GM18867 (cell line): ENCODE results near the gene RFK.

Experiments
- ATAC-seq: cut with Tn5 transposase; IDR thresholded peaks from one replicate; pipeline ENCODE4 v1.9.1; 2021; ENCODE audit warnings: mild to moderate bottlenecking, moderate library complexity; ENCODE audit not compliant: unreplicated experiment

The RFK gene

DNA sequence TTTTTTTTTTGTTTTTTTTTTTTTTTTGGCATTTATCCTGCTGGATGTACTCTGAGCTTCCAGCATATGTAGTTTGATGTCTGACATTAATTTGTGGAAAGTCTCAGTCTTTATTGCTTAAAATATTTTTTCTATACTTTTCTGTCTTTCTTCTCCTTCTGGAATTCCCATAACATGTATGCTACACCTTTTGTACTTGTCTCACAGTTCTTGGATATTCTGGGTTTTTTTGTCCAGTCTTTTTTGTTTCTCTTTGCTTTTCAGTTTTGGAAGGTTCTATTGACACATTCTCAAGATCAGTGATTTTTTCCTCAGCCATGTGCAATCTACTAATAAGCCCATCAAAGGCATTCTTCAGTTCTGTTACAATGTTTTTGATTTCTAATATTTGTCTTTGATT is 19.4 kb upstream of the RFK start:
- ATAC-seq = no peak

DNA sequence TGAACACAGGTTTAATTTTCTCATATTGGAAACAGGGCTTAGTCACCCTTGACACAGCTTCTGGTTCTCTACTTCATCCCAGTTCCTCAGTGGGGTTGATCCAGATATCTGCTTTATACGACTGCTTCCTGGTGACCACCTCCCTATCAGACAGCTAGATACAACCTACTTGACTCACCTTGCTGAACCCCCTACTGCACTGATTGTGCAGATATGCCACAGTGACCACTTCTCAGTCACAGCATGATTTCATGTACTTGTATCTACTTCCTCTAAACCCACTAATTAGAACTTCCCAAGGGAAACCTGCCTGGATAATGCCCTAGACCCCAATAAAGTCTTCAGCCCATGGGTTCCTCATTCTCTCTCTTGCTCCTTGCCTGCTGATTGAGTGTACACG is 18.4 kb upstream of the RFK start:
- no peak for ATAC-seq

DNA sequence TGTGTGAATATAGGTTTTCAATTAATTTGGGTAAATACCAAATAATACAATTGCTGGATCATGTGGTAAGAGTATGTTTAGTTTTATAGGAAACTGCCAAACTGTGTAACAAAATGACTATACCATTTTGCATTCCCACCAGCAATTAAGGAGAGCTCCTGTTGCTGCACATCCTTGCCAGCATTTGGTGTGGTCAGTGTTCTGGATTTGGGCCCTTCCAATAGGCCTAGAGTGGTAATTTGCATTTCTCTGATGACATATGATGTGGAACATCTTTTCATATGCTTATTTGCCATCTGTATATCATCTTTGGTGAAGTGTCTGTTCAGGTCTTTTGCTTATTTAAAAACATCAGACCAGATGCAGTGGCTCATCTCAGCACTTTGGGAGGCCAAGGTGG is 11.6 kb upstream of the RFK start:
- ATAC-seq = no peak

DNA sequence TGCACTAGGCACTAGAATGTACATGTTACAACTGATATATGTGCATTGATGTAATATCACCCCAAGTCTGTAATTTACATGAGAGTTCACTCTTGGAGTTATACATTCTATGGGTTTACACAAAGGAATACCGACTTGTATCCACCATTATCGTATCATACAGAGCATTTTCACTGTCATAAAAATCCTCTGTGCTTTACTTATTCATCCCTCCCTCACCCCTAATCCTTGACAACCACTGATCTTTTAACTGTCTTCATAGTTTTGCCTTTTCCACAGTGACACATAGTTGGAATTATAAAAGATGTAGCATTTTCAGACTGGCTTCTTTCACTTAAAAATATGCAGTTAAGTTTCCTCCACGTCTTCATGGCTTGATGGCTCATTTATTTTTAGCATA is 11.1 kb upstream of the RFK start:
- no peak for ATAC-seq

DNA sequence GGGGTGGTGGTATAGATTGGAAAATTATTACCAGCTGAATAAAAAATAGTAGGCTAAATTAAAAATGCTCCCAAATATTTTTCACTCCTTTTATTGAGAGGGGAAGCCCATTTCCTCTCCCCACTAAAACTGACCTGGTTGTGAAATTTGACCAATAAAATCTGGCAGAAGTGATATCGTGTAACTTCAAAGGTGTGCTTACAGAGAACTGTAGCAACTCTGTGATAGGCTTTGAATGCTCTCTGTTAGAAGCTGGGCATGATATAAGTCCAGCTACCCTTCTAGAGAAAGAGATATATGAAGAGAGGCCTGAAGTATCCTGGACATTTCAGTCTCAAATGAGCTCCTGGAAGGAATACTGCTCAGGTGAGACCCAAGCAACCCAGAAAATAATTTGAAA is 10.2 kb upstream of the RFK start:
- ATAC-seq = no peak

DNA sequence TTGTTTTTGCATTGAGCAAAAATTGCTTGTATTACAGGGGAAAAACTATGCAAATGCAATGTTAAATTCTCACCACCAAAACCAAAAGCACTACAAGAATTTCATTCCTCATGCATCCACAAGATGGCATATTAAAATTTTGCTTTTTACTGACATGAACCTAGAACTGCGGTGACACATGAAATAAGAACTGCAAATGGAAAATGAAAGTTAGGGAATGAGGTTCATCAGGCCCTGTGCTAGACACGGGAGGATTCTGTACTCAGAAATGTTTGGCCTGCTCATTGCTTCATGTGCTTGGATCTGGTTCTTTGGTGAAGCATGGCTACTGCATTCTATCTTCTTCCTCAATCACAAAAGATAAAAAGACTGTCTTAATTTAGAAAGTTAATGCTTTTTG is 9.1 kb upstream of the RFK start:
- peak; percentile 88 for ATAC-seq

DNA sequence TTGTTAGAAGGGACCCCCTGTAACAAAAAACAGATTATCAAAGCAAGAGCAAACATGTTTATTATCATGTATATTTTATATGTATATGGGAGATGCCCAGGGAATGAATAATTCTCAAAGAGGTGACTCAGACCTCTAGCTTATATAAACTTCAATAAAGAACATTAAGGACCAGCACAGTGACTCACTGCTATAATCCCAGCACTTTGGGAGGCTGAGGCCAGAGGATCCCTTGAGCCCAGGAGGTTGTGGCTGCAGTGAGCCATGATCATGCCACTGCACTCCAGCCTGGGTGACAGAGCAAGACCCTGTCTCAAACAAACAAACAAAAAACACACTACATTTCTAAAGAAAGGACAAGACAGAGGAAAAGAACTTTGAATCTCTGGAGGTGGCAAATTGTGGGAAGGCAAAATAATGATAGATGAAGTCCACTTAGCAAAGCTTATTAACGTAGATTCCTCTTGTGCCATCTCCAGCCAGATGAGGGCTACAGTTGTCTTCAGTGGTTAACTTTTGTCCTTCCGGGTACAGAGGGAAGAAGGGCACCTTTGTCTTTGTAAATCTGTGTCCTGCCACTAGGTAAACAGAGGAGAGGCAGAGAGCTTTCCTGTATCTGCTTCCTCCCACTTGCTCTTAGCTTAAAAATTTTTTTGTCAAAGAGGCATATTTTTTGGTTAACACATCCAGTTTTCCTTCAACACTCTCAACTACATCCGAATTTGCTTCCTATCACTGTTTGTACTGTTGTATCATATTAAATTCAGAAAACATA is 7.5 kb upstream of the RFK start:
- no peak for ATAC-seq

DNA sequence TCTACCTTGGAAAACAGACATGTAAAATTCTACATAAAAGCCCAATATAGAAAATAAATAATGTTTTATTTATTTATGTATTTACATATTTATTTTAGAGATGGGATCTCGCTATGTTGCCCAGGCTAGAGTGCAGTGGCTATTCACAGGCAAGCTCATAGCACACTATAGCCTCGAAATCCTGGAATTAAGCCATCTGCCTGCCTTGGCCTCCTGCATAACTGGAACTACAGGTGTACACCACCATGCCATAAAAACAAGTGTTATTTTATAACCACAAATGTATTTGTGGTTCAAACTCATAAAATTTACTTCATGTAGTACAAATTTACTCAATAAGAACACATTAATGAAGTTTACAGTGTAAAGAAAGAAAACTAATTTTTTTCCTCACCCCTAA is 7.0 kb upstream of the RFK start:
- ATAC-seq = no peak

DNA sequence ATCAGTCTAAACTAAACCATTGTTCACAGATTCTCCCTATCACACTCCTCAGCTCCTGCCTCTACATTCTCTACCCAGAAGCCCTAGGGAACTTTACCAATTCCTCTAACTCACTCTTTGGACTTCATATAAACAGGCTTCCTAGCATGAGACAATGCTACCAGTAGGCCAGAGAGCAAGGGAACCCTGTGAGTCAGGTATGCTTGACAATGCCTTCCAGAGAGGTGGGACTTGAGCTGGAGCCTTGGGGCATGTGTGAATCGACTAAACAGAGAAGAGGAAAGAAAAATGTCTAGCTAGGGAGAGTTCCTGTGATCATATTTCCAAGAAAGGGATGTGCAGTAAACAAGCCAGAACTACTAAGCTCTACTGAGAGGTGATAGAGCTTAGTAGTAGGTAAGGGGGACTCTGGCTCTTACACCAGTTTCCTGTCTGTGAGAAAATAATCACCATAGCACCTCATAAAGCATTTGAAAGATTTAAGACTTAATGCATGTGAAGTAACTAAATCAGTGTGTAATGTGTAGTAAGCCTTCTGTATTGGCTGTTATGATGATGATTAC is 6.4 kb upstream of the RFK start:
- ATAC-seq = no peak

DNA sequence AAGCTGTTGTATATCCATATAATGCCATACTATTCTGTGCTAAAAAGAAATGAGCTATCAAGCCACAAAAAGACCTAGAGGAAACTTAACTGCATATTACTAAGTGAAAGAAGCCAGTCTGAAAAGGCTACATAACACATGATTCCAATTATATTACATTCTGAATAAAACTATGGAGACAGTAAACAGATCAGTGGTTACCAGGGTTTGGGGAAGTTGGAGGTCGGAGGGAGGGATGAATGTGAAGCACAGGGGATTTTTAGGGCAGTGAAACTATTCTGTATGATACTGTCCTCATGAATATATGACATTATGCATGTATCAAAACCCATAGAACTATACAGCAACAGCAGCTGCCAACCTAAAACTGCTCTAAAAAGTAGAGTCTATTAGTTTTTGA is 5.6 kb upstream of the RFK start:
- no peak for ATAC-seq

DNA sequence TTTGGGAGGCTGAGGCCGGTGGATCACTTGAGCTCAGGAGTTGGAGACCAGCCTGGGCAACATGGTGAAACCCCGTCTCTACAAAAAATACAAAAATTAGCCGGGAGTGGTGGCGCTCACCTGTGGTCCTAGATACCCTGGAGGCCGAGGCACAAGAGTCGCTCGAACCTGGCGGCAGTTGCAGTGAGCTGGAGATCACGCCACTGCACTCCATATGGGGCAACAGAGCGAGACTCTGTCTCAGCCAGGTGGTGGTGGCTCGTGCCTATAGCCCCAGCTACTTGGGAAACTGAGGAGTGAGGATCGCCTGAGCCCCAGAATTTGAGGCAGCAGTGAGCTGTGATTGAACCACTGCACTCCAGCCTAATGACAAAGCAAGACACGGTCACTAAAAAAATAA is 2.4 kb upstream of the RFK start:
- ATAC-seq = no peak

DNA sequence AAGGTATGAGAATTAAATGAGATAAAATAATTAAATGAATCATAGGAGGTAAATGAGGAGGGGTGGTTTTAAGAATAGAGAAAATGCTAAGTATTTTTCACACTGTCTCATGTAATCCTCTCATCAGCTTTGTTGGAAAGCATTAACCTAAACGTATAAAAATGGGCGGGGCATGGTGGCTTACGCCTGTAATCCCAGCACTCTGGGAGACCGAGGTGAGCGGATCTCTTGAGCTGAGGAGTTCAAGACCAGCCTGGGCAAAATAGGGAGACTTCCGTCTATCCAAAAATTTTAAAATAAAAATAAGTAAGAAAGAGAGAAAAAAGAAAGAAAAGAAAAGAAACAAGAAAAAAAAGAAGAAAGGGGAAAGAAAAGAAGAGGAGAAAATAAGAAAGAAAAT is 1.9 kb upstream of the RFK start:
- no peak for ATAC-seq

DNA sequence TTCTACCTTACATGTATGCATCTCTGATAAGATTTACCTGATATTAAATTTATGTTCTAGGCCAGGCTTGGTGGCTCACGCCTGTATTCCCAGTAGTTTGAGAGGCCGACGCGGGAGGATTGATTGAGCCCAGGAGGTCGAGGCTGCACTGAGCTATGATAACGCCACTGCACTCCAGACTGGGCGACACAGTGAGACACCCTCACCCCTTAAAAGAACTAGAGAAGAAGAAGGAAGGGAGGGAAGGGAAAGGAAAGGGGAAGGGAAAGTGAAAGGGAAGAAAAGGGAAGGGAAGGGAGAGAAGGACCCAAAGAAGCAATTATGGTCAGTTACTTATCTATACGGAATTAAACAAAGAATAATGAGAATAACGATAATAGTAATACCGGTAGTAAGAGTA is 1.2 kb upstream of the RFK start:
- no peak for ATAC-seq

DNA sequence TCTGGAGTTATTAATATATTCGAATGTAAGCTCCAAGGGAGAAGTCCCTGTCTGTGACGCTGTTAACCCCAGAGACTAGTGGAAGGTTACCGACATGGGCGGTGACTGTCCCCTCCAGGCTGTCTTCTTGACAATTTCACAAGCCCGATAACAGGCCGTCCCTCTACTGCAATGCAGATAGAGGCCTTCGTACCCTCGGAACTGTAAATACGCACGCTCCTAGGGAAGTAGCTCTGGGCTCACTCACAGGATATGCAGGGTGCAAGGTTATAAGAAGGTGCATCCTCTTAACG is 680 bp upstream of the RFK start:
- ATAC-seq = peak; percentile 50

DNA sequence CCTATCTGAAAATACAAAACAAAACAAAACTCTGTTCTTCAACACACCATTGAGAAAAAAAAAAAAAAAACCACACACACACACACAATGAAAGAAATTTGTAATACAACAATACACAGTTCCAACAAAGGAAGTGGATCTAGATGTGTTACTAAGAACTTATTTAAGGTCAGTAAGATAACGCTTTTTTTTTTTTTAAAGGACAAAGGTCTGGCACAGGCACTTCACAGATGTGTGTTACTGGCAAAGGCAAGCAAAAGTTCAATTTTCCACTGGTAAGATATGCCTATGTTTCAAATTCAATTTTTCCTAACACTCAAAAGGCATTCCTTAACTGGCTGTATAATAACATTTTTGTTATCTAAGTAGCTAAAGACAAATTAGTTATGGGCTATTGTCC is 3.6 kb downstream of the RFK start:
- ATAC-seq = no peak

DNA sequence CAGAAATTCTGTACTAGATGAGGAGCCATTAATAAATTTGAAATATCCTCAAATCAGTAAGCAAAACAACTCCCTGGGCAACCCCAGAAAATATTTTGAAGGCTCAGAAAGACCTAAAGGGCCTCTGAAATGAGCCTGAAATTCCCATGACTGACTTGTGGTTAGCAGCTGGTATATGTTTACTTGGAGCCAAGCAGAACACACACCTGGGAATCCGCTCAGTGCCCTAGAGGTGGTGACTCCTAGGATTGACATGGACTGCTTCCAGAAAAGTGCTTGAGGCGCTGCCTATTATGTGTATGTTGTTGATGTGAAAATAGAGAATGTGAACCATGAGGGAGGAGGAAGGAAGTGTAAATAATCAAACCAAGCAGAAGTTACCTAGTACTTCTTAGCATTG is 14.7 kb downstream of the RFK start:
- ATAC-seq = no peak

DNA sequence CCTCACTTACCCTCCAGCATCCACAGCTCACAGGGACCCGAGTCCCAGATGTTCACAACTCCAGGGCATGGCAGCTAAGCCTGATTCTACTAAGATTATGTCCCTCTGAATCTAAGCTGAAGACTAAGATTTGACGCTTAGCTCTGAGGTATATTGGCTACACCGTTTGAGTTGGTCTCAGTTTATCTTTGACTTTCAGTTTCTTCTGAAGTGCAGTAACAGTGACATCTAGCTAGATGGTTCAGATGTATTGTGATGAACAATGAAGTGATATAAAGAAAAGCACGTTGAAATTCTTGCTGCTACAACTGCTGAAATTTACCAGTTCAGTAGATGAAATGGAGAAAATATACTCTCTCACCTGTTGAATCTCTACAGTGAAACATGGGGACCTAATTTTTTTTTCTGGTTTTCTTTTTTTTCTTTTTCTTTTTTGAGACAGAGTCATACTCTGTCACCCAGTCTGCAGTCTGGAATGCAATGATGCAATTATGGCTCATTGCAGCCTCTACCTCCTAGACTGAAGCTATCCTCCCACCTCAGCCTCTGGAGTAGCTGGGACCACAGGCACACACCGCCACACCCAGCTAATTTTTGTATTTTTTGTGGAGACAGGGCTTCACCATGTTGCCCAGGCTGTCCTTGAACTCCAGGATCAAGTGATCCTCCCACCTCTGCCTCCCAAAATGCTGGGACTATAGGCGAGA is 15.7 kb downstream of the RFK start:
- ATAC-seq = no peak

DNA sequence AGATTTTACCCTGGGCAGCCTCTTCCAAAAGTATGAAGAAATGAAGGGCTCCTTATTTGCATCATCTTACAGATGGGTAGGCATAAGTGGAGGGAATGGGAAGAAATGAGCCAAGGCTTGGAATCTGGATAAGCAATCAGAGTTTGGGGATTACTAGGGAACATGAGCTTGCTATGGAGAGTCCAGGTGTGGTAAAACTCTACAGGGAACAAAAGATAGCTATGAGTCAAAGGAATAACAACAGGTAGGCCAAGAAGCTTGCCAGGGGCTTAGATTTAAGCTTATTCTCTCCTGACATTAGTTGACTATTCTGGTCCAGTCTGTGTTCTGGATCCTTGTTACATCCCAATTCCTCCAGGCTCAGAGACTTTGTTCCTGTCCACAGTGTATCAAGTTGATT is 16.4 kb downstream of the RFK start:
- no peak for ATAC-seq

DNA sequence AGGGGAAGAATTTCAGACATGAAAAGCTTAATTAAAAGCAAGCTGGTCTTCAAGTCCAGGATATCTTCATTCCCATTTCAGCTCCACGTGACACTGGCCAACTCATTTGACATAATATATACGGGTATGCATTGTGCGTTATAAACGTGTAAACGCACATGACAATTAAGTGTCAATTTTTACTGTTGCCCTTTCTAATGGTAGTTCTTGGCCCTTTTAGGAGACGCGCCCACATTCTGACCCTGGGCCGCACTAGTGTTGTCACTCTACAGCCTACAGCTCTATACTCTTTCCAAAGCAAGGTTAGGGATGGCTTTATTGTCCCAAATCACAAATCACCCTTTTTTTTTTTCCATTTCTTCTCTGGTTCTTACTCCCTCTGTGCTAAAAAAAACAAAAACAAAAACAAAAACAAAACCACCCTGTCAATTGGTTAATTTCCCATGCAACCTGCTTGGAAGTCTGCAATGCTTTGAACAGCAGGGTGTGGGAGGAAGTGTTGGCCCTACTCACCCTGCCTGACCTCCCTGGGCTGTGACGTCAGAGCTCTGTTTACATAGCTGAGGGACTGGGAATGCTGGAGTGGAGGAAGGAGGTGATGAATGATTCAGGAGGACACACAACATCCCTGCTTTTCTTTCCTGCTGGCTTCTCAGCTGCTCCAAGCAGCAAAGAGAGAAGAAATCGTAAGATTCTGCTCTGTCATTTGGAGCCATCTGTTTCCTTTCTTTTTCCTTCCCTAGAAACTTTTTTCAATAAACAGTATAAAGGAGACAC is 19.3 kb downstream of the RFK start:
- no peak for ATAC-seq

DNA sequence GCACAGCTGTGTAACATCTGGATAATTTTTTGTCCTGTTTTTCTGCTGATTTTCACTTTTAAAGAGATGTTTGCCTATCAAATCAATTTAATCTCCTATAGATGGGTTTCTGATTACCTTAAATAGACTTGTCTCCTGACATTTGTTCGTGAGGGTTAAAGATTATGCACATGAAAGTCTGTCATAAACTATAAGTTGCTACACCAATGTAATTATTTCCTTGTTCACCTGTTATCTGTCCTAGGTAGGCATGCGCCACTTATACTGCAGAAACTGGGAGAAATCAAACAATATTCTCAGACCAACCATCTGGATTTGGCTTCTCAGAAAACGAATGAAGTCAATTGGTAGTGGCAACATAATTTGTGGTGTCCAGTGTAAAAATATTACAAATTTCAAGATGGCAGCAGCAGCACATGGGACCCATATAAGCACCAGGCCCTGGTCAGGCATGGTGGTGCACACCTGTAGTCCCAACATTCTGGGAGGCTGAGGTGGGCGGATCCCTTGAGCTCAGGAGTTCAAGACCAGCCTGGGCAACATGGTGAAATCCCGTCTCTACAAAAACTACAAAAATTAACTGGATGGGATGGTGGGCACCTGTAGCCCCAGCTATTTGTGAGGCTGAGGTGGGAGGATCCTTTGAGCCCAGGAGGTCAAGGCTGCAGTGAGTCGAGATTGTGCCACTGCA is 20.3 kb downstream of the RFK start:
- no peak for ATAC-seq

DNA sequence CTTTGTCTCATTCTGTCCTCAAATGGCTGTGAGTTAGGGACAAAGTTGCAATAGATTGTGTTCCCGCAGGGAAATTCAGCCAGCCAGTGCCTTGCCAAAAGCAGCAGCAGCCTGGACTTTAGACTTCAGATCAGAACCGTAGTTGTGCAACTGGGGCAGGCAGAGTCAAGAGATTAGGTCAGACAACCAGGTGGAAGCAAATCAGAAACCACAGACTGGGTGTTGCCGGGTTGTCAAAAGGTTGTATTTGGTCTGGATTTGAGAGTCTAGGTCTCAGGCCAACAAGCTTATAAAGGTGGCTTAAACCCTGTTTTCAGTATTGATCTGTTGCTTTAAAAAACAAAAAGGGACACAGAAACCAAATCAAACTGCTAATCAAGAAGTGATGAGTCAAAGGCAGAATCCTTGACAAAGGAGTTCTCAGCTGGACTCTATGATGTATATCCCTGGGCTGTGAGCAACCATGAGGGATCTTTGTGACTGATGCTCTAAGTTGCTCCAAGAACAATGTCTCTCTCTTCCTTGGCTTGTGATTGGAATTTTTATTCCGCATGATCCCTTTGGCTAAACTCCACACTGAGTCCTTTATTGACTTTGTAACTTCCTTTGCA is 20.9 kb downstream of the RFK start:
- ATAC-seq = peak; percentile 56
